Fibroblast of villous mesenchyme (primary cell): Measurements from ENCODE around the gene RASSF6. TPM values are rescaled to one million over a fixed set of nuclear protein-coding genes. Genes with fewer than 3 reads are reported as not detected.
"Not testable (repeated sequence)": the region's sequence is repeated elsewhere in the genome, so short reads cannot be mapped to it uniquely, and the experiment has no call there.

Source experiments
- DNase-seq: peaks from one replicate; pipeline ENCODE4 v3.0.0-alpha.2; 2010; ENCODE audit warnings: low read depth
- H3K4me3 ChIP-seq: 2 replicates; pipeline ENCODE4 v1.5.1; 2011; ENCODE audit warnings: low read depth, mild to moderate bottlenecking, low read length
- CTCF ChIP-seq: IDR thresholded peaks from 2 replicates; pipeline ENCODE4 v1.5.1; 2012; ENCODE audit warnings: low read depth, mild to moderate bottlenecking, low read length; ENCODE audit not compliant: insufficient read depth
- total RNA-seq: library from RNA; depleted of rRNA; stranded (reverse); fragments of >200 nt; gene quantifications from 2 replicates; pipeline ENCODE4 v1.2.3, GENCODE V29; 2012

Gene RASSF6
- total RNA-seq, 1 donor: not detected

GRCh38 chr4:73586040-73586439 is 34.2 kb downstream of the RASSF6 start:
- TF ChIP-seq CTCF: no peak
- no peak for DNase-seq
- no peak overlapping the region for H3K4me3 ChIP-seq

GRCh38 chr4:73585345-73585744 is 34.9 kb downstream of the RASSF6 start:
- no peak overlapping the region for H3K4me3 ChIP-seq
- no peak for DNase-seq
- TF ChIP-seq CTCF: no peak

- no peak for TF ChIP-seq CTCF
- no peak for DNase-seq
- H3K4me3 ChIP-seq: no peak overlapping the region
Observed at GRCh38 chr4:73583666-73584065, 36.6 kb downstream of the RASSF6 start.

- no peak overlapping the region for H3K4me3 ChIP-seq
- DNase-seq: no peak
- no peak for TF ChIP-seq CTCF
Observed at GRCh38 chr4:73577371-73577770, 42.9 kb downstream of the RASSF6 start.

- no peak overlapping the region for H3K4me3 ChIP-seq
- no peak for TF ChIP-seq CTCF
- peak; percentile 12 for DNase-seq
Observed at GRCh38 chr4:73576381-73576780, 43.9 kb downstream of the RASSF6 start.

- no peak for TF ChIP-seq CTCF
- DNase-seq: no peak
- no peak overlapping the region for H3K4me3 ChIP-seq
Observed at GRCh38 chr4:73575660-73576059, 44.6 kb downstream of the RASSF6 start.

- peak; percentile 95 for TF ChIP-seq CTCF
Observed at GRCh38 chr4:73573794-73574528, 46.3 kb downstream of the RASSF6 start.

GRCh38 chr4:73550865-73551264 is 69.4 kb downstream of the RASSF6 start:
- H3K4me3 ChIP-seq, DNase-seq: not testable (repeated sequence)

More at GRCh38 chr4:73573794-73574528, 46.3 kb downstream of the RASSF6 start:
- no peak overlapping the region for H3K4me3 ChIP-seq
- DNase-seq: peak; percentile 83
